Measurements from ENCODE around the gene DDHD1. TPM values are rescaled to one million over a fixed set of nuclear protein-coding genes. Genes with fewer than 3 reads are reported as not detected.

DDHD1 gene
- total and polyA plus RNA-seq, 7 donors, result 2.8 to 7.6 (median 4.6) TPM

- 50 to 56% (median 51%) methylated on average over 5 of the region's 5 CpGs for WGBS, 3 donors
- Histone ChIP-seq H3K27ac (peak overlapping the region; percentile 41), H3K9me3 (no peaks in the 10 kb centered on the region), H3K27me3 (ENCODE audit: insufficient read depth in 3 of 3, low read length in 2 of 3) (no peaks in the 10 kb centered on the region), H3K4me3 (peak overlapping the region; percentile 49), H3K4me1 (no peaks in the 10 kb centered on the region), H3K36me3 (ENCODE audit: insufficient read depth in 1 of 2, low read depth in 1 of 2) (no peaks in the 10 kb centered on the region)
- no peak for ATAC-seq
- TF ChIP-seq CTCF (IDR thresholded peaks at IDR 0.05), result no peak
- intact Hi-C loops (cut with DNase I), result no loop called here
- DNase-seq, result no peak
These were observed 43.8 kb downstream of the DDHD1 start for GRCh38 chr14:53109105-53110041.

GRCh38 chr14:53108292-53109104 lies 44.6 kb downstream of the DDHD1 start:
- no peak for TF ChIP-seq CTCF (IDR thresholded peaks at IDR 0.05)
- ATAC-seq, result peak in 1 of 4 donors; percentile 50
- Histone ChIP-seq H3K4me3 (peak overlapping the region; percentile 49), H3K27me3 (ENCODE audit: insufficient read depth in 3 of 3, low read length in 2 of 3) (no peaks in the 10 kb centered on the region), H3K36me3 (ENCODE audit: insufficient read depth in 1 of 2, low read depth in 1 of 2) (no peaks in the 10 kb centered on the region), H3K27ac (peak overlapping the region; percentile 41), H3K4me1 (no peaks in the 10 kb centered on the region), H3K9me3 (no peaks in the 10 kb centered on the region)
- no peak for DNase-seq
- intact Hi-C loops (cut with DNase I), result no loop called here
- 67 to 84% (median 75%) methylated on average over 10 of the region's 10 CpGs for WGBS, 3 donors

GRCh38 chr14:53106768-53107167 lies 46.4 kb downstream of the DDHD1 start:
- intact Hi-C loops (cut with DNase I), result no loop called here
- DNase-seq, result no peak
- no peak for ATAC-seq
- Histone ChIP-seq H3K27me3 (ENCODE audit: insufficient read depth in 3 of 3, low read length in 2 of 3) (no peaks in the 10 kb centered on the region), H3K36me3 (ENCODE audit: insufficient read depth in 1 of 2, low read depth in 1 of 2) (no peaks in the 10 kb centered on the region), H3K4me1 (no peaks in the 10 kb centered on the region), H3K27ac (no peak overlapping the region), H3K4me3 (no peak overlapping the region), H3K9me3 (no peaks in the 10 kb centered on the region)
- TF ChIP-seq CTCF (IDR thresholded peaks at IDR 0.05), result no peak
- 95 to 97% (median 95%) methylated on average over 1 of the region's 1 CpG for WGBS, 3 donors

GRCh38 chr14:53103636-53104340 lies 49.3 kb downstream of the DDHD1 start:
- TF ChIP-seq CTCF (IDR thresholded peaks at IDR 0.05), result no peak
- H3K4me1 ChIP-seq, result no peaks in the 10 kb centered on the region
- no peak overlapping the region for H3K27ac ChIP-seq
- ATAC-seq (no peak), DNase-seq (no peak)
- H3K9me3 ChIP-seq, result no peaks in the 10 kb centered on the region
- intact Hi-C loops (cut with DNase I), result no loop called here
- H3K36me3 ChIP-seq (ENCODE audit: insufficient read depth in 1 of 2, low read depth in 1 of 2), result no peaks in the 10 kb centered on the region
- no peaks in the 10 kb centered on the region for H3K27me3 ChIP-seq (ENCODE audit: insufficient read depth in 3 of 3, low read length in 2 of 3)
- 88 to 94% (median 93%) methylated on average over 5 of the region's 5 CpGs for WGBS, 3 donors
- H3K4me3 ChIP-seq, result no peak overlapping the region
